Measurements from ENCODE around the gene LDLRAD3.
"Not testable (repeated sequence)": the region's sequence is repeated elsewhere in the genome, so short reads cannot be mapped to it uniquely, and the experiment has no call there.

Gene LDLRAD3

DNA sequence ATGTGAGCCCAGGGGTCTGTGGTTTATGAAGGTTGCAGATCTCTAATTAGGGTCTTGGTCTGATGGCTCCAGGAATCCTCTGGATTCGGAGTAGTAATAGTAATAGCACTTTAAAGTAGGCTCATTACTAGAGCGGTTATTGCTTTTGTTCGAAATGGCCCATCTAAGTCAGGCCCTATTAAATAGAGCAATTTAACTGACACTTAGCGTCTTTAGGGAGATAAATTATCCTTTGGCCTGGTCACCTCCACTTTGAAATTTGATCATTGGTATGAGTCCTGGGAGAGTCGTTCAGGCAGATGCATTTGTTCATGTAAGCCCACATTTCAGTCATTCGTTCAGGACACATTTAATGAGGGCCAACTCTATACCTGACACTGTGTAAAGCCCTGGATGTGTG lies 54.8 kb downstream of the LDLRAD3 start:
- no peak for DNase-seq

DNA sequence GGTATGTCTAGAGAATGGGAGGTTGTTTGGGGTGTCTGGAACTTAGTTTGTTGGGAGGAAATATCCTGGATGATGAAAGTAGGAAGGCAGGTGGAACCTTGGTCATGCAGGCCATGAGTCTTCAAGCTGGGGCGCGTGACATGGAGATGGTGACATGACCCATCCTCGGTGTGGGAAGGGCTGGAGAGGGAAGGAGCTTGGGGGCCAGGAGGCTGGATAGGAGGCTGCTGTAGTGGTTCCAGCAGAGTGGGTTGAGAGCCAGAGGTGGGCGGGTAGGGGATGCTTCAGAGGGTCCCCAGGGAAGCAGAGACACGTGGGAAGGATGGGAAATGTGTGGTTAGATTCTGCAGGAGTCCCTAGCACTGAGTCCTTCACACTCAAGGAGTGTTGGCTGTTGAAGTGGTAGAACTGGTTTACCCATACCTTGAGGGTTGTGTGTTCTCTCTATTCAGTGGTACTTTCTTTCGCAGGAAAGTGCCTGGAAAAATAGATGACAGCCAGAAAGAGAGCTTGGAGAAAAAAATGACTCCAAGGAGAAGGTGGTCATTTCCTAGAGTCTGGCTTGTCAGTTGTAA lies 56.8 kb downstream of the LDLRAD3 start:
- DNase-seq, result no peak

DNA sequence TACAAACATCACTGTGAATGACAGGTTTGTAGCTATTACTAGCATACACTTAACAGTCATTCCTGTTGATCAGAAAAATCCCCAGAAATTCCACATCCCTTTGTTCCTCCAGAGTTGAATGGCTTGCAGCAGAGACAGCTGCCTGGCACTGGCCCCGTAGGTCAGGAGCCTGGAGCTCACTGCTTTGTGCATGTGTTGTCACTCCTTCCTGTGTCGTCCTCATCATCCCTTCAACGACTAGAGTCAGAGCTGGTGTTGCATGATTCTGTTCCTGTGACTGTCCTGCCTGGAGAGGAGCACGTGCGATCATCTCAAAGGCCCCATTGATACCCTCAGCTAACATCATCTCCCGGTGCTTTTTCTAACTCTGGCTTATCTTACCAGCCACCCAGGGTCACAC lies 58.3 kb downstream of the LDLRAD3 start:
- DNase-seq, result no peak

DNA sequence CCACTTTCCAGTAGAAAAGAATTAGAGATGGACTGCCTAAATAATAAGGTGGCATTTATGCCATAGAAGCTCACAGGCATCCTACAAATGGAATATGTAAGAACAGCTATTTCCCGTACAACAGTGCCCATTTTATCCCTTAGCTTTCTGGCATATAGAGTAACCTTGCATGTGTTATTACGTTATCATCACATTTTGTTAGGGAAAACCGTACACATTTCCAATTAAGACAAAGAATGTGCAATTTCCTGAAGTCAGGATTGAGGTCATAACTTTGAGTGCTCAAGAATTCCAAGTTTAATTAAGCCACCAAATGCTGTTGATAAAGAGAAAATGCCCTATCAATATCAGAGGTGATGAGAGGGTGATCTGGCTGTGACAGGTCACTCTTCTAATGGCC lies 58.9 kb downstream of the LDLRAD3 start:
- DNase-seq, result no peak

DNA sequence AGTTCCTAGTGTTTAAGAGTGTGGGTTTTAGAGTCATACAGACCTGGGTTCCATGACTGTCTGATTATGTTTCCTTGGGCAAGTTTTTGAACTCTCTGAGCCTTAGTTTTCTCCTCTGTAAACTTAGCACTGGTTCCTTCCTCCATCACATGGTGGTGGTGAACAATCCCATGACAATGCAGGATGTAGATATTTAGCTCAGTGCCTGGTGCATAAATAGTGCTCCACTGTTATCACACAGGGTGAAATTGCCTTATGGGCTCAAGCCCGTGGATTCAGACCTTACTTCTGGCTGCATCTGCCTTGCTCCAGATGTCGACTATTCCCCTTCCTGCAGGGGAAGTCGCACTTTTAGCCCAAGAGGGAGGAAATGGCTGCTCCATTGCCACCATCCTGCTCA lies 62.7 kb downstream of the LDLRAD3 start:
- no peak for DNase-seq

DNA sequence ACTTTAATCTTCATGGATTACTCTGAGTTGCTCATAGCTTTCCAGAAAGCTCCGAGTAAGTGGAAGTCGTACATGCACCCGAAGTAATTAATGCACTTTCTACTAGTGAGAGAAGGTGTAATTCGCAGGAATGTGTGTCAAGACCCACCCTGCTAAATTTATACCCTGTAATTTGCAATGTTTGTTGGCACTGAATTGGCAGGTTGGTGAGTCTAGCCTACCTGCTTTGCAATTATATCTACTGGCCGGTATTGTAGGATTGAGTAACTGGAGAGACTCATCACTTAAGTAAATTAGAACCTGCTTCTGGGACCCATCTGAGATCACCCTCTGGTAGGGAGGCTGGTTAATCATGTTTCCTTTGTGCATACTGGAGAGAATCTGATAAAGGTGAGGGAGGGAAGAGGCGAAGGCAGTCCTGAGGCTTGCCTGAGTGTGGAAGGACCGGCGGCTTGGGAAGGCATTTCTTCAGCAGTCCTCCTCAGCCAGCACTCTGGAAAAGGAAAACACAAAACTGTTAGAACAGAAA lies 63.3 kb downstream of the LDLRAD3 start:
- DNase-seq, result no peak

DNA sequence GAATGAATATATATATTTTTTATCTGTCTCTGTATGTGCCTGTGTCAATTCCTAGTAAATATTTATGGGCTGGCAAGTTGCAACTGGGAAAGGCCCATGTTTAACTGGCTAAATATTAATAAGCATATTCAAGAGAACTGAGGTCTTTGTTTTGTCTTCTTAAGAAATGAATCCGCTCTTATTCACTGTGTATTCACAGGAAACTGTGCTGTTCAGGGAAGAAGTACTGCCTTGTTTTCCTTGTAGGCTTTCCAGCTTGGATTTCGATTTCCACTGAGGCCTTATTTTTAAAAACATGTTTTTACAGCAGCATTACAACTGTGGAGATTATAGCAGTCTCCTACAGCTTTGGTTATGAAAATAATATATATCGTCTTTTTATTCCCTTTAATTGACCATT lies 64.7 kb downstream of the LDLRAD3 start:
- DNase-seq, result no peak

DNA sequence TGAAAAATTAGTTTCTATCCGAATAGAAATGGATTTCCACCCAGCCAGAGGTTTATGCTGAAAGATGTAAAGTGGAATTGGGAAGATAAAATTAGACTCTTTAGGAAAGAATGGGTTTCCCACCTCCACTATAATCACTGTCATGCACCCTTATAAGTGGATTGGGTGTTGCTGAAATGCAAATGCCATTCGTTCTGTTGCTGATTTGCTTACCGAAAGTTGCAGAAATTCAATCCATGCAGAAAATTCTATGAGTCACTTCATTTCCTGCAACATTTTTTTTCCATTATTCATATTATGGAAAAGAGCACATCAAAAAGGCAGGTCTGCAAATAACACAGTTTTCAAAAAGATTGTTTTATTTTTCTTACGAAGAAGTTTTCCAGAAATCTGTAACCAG lies 65.6 kb downstream of the LDLRAD3 start:
- no peak for DNase-seq

DNA sequence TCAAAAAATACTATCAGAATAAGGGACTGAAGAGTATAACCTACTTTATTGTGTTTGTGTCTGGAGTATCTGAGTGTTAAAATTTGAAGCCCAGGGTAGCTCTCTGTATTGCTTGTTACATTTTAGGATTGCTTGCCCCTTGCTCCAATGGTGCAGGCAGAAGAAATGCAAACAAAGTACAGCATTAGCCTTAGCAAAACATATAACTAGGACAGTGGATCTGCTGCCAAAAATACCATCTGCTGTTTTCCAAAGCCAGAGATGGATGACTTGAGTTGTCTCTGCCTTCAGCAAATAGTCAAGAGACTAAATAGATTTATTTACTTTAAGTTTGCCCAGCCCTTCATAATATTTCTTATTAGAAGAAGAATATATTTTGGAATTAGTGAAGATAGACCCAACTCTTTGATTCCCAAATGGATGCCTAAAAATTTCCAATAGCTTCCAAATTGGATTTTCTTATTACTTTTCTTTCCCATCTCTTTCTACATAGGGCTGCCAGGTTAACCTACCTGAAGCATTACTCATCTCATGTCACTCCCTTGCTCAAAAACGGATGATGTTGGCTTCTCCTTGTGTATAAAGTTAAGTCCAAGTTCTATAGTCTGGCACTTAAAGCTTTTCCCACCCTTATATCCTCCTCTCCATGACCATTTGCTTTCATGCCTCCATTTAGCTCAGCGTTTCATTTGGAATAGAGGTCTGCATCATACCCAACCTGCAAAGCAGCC lies 66.3 kb downstream of the LDLRAD3 start:
- DNase-seq, result no peak

DNA sequence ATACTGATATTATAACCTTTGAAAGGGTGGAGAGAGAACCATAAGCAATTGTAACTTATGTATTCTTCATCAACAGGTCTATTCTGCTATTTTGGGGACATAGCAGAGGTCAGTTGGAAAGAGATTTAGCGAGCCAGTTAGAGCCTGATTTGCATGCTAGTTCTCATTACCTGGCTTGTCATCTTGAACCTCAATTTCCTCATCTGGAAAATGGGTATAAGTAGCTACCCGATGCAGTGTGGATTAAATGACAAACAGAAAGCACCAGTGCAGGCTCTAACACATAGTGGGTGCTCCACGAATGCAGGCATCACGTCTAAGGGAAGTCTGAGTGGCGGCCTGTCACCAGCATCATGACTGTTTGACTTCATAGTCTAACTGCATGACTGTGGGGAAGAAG lies 67.7 kb downstream of the LDLRAD3 start:
- no peak for DNase-seq

DNA sequence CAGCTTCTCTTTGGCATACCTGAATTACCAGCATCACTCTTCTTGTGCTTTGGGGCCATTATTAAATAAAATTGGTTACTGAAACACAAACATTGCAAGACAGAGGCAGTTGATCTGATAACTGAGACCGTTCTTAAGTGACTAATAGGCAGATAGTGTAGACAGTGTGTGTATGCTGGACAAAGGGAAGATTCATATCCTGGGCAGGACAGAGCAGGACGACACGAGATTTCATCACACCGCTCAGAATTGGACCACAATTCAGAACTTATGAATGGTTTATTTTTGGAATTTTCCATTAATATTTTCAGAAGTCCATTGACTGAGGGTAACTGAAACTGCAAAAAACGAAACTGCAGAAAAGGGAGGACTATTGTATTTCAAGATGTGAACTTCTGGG lies 68.6 kb downstream of the LDLRAD3 start:
- no peak for DNase-seq

DNA sequence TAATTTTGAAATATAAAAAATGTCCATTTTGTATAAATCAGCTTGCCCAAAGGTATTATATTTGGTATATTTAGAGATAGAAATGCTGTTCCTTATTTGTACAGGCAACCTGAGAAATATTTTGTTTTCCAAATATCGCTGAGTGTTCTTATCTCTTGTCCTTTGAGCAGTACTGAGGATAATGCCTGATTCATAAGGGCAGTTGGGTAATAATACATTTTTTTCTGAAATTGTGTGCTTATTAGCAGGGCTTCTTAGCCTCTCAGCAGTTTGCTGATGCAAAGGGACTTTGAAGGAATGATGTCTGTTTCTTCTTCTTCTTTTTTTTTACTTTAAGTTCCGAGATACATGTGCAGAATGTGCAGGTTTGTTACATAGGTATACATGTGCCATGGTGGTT lies 69.1 kb downstream of the LDLRAD3 start:
- no peak for DNase-seq

DNA sequence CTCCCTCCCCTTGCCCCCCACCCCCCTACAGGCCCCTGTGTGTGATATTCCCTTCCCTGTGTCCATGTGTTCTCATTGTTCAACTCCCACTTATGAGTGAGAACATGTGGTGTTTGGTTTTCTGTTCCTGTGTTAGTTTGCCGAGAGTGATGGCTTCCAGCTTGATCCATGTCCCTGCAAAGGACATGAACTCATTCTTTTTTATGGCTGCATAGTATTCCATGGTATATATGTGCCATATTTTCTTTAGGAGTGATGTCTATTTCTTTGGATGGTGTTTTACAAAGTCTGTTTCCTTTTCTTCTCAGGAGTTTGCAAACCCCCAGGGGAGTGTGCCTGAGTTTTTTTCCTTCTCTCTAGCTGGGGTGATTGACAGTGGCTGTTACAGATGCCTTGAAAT lies 69.6 kb downstream of the LDLRAD3 start:
- not testable (repeated sequence) for DNase-seq

DNA sequence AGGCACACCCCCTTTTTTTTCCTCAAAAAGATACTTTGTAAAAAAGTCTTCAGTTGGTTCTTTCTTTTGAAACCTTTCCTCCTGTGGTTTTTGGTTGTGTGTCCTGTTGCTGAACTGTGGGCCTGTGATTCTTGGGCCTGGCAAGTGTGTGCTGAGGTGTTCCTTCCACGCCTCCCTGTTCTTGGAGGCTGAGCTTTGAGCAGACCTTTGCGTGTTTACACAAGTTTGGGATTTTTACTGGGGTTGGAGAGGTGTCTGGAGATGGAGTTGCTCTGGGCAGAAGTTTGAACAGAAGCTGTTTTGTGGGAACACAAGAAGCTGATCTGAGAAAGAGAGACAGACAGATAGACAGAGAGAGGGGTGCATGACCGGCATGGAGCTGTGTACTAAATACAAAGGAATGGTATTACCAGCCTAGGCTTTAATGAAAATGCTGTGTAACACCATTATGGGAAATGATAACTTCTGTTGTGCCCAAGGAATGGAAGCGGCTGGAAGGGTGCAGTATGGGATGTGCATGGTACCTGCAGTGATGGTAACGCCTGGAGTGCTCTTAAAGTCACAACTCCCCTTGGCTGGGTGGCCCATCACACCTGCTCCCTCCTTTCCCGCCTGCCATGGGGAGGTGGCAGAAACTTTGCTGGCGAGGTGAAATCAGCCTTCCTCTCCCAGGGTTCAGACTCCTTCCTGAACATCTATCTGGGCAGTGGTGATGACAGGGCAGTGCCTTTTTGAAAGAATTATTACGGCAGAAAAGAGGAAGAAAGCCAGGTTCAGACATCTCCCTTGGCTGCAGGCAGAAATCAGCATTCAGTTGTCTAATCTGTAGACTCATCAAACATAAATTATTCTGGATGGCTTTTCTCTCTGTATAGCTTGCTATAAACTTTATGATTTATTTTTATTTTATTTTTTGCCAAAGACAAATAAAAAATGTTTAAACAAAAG lies 70.4 kb downstream of the LDLRAD3 start:
- DNase-seq, result peak; percentile 61 to 76

DNA sequence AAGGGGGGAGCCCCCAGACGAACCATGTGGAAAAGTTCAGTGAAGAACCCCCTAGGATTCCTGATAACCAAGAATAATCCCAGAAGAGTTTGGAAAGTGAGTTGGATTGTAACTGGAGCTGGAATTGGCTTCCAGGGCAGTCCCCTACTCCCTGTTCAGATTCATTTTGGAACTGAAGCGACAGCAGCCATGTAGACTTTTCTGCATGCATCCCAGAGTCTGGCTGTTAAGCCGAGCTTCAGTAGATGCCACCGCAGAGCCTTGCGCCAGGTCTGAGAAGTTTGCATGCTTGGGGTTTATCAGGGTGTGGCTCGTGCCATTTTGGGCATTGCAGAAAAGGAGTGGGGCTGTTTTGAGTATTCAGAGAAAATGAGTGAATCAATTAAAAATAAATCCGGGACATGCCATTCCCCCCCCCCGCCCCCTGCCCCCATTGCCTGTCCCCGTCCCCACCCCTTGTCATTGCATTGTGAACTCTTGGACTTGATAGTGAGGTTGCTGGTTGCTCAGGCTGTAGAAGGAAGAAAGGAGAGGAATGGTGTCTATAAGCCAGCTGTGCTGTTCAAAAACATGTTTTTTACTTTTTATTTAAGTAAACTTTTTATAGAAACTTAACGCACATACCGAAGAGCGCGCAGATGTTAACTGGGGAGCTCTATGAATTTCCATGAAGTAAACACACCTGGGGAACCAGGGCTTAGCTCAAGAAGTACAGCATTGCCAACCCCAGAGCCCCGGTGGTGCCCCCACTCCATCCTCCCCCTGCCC lies 71.2 kb downstream of the LDLRAD3 start:
- no peak for DNase-seq

DNA sequence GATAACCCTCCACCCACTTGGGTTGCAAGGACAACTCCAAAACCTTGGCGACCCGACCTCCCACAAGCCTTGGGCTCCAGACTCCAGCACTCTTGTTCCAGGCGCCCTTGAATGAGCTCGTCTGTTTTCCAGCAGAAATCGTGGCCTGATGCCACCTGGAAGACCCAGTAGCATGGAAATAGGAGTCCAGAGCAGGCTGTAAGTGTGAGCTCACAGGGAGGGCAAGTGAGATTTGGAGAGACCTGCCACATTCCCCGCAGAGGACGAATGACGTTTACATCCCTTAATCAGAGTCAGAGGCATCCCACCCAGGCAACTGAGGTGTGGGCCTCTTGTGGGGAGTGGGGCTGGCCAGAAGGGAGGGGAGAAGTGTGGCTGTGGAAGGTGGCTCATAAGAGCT lies 71.9 kb downstream of the LDLRAD3 start:
- DNase-seq, result no peak

DNA sequence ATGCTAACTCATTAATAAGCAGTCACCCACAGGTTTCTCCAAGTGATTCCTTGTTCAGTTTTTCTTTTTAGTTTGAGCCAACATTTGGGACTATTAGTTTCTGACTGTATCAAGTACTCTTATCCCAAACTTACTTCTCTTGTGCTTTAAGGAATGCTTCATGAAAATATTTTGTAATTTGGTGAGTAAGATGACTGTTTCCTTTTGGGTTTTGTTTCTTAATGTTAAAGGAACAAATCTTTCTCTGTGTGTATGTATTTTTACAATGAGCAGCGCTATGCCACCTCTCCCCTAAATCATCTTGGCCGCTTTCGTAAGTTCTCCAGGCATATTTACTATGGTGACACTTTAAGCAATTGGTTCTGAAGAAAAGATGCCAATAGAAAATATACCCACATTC lies 72.4 kb downstream of the LDLRAD3 start:
- no peak for DNase-seq

DNA sequence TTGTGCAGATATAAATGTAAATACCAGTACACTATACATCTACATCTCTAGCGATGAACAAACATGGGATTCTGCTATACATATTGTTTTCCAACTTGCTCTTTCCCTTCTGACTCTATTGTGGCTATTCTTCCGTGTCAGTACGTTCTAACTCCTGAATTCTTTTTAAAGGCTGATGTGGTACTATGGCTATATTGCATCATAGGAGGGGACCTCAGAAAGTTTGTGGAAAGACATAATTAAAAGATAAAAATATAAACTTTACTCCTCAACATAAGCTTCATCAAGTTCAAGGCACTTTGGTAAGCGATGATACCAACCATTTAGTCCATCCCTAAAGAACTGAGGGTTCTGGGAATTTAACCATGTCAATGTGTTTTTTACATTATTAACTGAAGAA lies 72.8 kb downstream of the LDLRAD3 start:
- no peak for DNase-seq

DNA sequence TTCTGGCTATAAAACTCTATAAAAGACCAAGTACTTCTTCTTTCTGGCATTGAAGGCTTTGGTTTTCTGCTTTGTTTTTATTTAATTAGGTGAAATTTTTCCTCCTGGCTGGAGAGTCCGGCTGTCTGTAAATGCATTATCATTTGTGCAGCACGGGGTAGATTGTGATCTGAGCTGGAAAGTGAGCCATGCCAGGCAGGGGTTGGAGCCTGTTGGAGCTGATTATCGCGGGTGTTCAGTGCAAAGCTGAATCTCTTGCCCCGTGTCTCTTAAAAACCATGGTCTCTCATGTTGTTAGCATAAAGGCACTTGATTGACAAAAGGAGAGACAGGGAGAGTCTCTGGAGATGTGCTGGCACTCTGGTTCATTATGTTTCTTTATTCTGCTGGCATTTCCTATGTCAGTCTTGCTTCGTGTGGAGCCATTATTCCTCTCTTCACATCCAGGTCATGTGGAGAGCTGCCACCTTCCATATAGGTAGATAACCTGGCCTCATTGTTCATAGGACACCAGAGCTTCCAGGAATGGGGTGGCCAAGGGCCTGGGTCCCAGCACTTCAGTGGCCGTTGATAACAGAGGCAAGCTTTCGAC lies 75.2 kb downstream of the LDLRAD3 start:
- DNase-seq, result no peak

DNA sequence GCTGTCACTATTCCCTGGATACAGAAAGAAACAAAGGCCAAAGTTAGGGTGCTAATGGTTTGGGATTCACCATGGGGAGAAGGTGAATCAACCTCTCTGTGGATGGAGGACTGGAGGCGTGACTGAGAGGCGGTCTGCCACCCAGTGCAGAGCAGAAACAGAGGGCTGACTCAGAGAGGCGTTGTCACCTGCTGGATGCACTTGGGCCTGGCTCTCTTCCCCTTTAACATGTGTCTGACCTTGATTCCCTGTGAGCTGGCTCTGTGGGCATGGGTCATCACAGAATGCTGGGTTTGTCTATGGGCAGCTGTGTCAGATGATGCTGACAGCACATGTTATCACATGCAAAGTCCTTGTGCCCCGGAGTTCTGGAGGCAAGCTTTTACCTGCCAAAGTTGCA lies 75.9 kb downstream of the LDLRAD3 start:
- DNase-seq, result no peak

DNA sequence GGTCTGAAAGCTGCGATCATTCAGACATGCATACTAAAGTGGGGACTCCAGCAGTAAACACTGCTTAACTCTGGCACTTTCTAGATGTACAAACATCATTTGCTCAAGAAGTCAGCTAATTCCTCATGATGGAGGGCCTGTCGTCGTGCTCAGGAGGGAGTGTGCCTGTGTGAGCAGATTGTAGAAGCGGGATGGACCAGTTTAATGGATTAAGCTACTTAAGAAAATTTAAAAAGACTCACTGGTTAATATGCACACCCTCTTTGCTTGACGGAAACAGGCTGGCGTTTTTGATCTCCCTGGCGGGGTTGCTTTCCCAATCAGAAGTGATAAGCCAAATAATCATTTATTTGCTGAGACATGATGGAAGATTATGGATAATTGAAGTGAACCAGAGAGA lies 79.0 kb downstream of the LDLRAD3 start:
- no peak for DNase-seq

DNA sequence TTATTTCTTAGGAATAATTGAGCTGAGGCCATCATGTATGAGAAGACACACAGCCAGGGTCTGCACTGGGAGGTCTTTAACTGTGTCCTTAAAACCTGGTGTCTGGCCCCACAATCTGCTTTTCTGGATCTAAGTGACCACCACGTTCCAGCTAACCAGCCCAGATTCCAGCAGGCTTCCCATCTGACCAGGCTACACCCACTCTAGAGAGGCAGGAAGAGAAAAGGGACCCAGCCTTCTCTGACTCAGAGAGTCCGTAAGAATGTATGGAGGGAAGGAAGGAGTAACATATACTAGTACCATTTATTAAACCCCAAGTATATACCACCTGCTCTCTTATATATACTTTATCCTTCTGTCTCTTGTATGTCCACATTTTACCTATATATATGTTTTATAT lies 80.1 kb downstream of the LDLRAD3 start:
- no peak for DNase-seq

DNA sequence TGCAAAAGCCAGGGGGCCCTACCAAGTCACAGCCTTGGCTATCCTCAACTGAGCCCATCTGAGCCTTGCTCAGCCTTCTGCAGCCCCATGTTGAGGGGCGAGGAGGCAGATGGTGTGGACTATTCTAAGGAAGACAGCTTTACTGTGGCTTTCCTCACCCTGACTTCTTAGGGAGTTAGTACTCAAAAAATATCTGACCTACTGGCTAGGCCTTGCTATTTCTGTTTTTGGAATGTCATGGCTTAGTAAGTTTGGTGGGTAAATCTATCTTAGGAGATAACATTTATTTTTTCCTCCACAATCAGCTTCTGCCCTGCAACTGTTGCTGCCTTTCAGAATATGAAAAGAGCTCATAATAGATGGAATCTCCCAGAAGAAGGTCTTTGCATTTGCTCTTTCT lies 80.9 kb downstream of the LDLRAD3 start:
- DNase-seq, result no peak

Data from Kasumi-1 (cell line).